Endometrial microvascular endothelial cells (primary cell): ENCODE data around the gene PTPRD. TPM values are rescaled to one million over a fixed set of nuclear protein-coding genes. Genes with fewer than 3 reads are reported as not detected.

Experiments
- in situ Hi-C: cut with HindIII; loops from 2 replicates; pipeline ENCODE4 v1.10.0; 2017; ENCODE audit warnings: low sequenced_read_pairs, low pct_unique_long_range_greater_than_20kb; ENCODE audit errors: inconsistent ontology term
- total RNA-seq: library from RNA; depleted of rRNA; stranded (reverse); fragments of >200 nt; gene quantifications from one replicate; pipeline ENCODE4 v1.2.3, GENCODE V29; 2015; ENCODE audit errors: inconsistent ontology term

The PTPRD gene
- total RNA-seq, 1 donor from 2014 or later, result under 0.01 TPM

GRCh38 chr9:8863886-8864544, 1748.8 kb downstream of the PTPRD start:
- in situ Hi-C loops, result no loop called here

- in situ Hi-C loops, result no loop called here
Measured at GRCh38 chr9:8863069-8863468, 1749.7 kb downstream of the PTPRD start.

- in situ Hi-C loops, result no loop called here
Measured at GRCh38 chr9:8860925-8861324, 1751.9 kb downstream of the PTPRD start.

GRCh38 chr9:8860086-8860485, 1752.7 kb downstream of the PTPRD start:
- in situ Hi-C loops, result no loop called here

- in situ Hi-C loops, result no loop called here
Measured at GRCh38 chr9:8859416-8859815, 1753.4 kb downstream of the PTPRD start.

GRCh38 chr9:8858596-8859161, 1754.1 kb downstream of the PTPRD start:
- in situ Hi-C loops, result no loop called here

GRCh38 chr9:8857926-8858595, 1754.7 kb downstream of the PTPRD start:
- in situ Hi-C loops, result no loop called here

- in situ Hi-C loops, result no loop called here
Measured at GRCh38 chr9:8857068-8857925, 1755.5 kb downstream of the PTPRD start.

- in situ Hi-C loops, result no loop called here
Measured at GRCh38 chr9:8856396-8857067, 1756.3 kb downstream of the PTPRD start.

- in situ Hi-C loops, result no loop called here
Measured at GRCh38 chr9:8855046-8855445, 1757.8 kb downstream of the PTPRD start.

- in situ Hi-C loops, result no loop called here
Measured at GRCh38 chr9:8852301-8852864, 1760.4 kb downstream of the PTPRD start.

GRCh38 chr9:8850914-8851313, 1761.9 kb downstream of the PTPRD start:
- in situ Hi-C loops, result no loop called here

GRCh38 chr9:8845808-8846207, 1767.0 kb downstream of the PTPRD start:
- in situ Hi-C loops, result no loop called here

- in situ Hi-C loops, result no loop called here
Measured at GRCh38 chr9:8845376-8845775, 1767.4 kb downstream of the PTPRD start.

GRCh38 chr9:8844549-8844948, 1768.3 kb downstream of the PTPRD start:
- in situ Hi-C loops, result no loop called here

GRCh38 chr9:8842402-8843193, 1770.2 kb downstream of the PTPRD start:
- in situ Hi-C loops, result no loop called here

GRCh38 chr9:8838136-8838535, 1774.7 kb downstream of the PTPRD start:
- in situ Hi-C loops, result no loop called here

GRCh38 chr9:8835291-8835690, 1777.5 kb downstream of the PTPRD start:
- in situ Hi-C loops, result no loop called here
